HG02981 (cell line): ENCODE data around the gene ABCA12.

Experiments
- ATAC-seq: cut with Tn5 transposase; IDR thresholded peaks from one replicate; pipeline ENCODE4 v1.9.1; 2021; ENCODE audit warnings: mild to moderate bottlenecking, moderate library complexity; ENCODE audit not compliant: unreplicated experiment

ABCA12 gene

DNA sequence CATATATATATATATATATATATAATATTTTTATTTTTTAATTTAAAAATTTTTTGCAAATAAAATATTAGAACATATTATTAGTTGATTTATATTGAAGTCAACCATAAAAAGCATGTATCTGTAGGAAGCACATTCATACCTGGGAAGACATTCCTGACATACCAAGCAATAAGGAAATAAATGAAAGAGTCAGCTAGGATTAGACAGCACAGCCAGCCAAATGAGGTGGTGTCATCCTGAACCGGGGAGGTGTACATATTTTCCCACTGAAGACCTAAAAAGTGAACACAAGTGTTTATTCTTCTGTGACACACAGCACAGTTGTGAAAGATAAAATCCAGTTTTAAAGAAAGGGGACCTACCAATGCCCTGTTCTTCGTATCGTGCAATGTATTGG lies 149.2 kb downstream of the ABCA12 start:
- ATAC-seq = no peak

DNA sequence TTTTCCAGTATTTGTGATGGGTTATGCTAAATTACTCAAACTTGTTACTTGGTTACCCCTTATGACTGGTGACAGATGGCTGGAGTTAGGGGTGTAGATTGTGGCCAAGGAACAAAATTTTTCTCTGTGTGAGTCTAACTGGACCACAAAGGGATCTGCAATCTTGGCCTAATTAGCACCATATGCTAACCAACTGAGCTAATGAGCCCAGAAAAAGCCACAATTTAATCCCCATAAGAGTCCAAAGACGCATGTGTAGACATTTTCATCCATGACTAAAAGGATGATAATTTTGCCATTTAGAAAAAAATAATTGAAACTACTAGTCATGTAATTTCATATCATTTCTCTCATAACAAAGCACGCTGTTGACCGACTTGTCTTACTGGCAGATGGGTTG lies 151.2 kb downstream of the ABCA12 start:
- no peak for ATAC-seq

DNA sequence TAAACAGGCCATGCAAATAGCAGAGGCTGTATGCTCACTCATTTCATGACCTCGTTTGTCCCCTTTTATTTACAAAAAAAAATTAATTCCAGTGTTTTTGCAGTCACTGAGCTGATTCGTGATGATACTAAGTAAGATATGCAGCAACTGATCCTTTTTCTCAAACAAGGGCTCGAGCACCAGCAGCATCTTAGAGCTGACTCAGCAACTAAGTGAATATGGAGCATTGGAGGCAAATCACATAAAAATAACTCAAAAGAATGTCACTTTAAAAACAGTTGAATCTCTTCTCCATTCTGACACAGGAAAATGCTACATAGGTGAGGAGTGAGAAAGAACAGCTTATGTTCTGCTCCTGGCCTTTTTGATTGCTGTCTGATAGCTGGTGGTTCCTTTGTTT lies 152.8 kb downstream of the ABCA12 start:
- ATAC-seq = no peak

DNA sequence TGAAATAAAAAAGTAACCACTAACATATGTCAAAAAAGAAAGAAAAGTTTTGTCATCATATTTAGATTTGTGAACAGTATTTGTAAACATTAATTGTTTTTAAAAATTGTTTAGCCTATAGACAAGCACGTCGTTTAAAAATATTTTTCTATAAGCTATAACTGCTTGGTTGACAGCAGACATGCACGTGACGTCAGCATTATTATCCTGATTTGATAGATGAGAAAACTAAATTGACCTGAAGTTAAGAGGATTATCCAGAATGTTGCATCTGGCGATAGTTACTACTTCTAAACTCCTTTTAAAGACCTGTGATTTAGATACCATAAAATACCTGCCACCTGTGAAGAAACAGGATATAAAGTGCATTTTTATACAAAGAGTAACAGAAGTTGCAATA lies 172.0 kb downstream of the ABCA12 start:
- ATAC-seq = no peak

DNA sequence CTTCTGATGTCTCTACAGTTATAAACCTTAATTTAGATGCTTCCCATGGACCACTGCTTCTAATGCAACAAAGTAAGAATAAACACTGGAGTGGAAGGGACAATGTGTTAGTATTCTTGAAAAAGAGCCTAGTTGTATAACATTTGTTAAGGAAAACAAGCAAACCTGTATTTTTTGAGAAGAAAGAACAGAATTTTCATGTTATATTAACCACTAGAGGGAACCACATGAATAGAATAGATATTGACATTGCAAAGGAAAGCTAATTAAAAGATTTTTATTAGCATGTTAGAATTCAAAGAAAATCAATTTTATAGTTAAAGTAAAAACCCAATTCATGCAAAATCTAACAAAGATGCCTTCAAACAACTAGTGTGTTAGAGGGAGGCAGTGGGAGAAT lies 177.7 kb downstream of the ABCA12 start:
- no peak for ATAC-seq

DNA sequence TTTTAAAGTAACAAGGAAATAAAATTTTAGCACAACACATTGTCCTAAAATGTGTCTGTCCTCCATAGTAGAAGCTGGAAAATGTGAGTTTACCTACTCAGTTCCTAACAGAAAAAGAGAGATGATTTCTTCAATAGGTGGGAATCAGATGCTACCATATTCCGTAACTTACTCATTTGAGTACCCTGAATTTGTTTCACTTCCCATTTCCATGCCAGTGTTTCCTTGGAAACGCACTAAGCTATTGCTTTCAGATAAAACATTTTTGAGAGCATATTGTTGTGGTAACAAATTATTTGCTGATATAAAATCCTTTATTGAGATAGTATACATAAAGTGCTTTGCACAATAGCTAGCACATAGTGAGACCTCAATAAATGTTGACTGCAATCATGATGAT lies 191.5 kb downstream of the ABCA12 start:
- ATAC-seq = no peak

DNA sequence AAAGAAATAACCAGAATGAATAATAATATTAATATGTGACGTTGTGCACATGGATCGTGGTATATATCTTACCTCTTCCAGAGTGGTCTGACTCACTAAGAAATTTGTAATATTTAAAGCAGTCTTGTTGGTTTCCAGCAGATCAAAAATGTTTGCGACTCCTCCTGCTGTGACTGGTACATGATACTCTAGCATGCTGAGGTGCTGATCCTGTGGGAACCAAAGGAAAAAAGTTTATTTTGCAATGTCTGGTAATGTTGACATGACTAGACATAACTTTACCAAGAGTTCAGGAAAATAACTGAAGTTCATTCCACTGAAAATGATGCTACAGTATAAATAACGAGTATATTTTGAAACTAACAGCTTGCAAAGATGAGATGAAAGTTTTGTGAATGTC lies 204.4 kb downstream of the ABCA12 start:
- ATAC-seq = no peak

DNA sequence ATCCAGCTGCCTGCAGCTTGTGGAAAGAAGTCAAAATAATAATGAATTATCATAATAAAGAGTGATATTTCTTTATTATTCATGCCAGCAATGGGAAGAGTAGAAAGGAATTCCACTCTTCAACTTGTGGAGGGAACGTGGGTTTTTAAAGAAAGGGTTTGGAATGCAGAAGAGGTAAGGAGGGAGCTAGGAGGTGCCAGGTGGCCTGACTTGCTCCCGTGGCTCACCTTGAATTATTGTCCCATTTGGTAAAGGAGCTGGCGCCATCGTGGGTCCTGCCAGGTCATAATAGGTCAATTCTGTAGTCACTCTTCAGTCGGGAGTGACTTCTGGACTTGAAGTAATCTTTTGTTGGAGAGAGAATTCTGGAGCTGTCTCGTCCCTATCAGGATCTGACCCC lies 233.8 kb downstream of the ABCA12 start:
- ATAC-seq = no peak

DNA sequence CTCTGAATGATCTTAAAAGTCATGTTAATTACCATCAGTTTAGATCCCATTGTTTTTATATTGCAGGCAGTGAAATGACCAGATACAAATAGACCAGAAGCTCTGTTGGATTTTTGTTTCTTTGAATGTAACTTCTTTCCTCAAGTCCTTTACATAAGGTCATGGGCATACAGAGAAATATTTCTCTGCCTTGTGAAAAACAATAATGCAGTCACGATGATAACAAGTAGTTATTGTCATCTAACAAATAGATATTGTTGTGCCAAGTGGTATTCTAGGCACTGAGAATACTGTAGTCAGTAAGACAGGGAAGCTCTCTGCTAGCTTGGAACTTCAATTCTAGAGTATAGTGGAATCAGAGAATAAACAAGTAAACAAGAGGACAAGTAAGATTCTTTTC lies 234.2 kb downstream of the ABCA12 start:
- no peak for ATAC-seq

DNA sequence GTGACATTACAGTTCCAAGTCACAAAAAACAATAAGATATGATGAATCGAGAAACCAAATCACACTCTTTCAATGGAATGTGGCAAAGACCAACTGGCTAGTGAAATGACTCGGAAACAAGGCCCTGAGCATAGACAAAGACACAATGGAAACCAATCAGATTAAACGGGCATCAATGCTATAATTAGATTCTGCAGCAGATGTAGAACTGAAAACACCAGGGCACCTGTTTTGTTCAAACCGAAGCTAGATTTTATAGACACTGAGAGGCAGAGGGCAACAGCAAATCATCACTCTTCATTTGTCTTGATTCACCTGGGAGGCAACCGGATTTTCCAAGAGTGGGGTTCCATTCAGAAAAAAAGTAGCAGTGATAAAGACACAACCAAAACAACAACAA lies 236.1 kb downstream of the ABCA12 start:
- ATAC-seq = no peak

DNA sequence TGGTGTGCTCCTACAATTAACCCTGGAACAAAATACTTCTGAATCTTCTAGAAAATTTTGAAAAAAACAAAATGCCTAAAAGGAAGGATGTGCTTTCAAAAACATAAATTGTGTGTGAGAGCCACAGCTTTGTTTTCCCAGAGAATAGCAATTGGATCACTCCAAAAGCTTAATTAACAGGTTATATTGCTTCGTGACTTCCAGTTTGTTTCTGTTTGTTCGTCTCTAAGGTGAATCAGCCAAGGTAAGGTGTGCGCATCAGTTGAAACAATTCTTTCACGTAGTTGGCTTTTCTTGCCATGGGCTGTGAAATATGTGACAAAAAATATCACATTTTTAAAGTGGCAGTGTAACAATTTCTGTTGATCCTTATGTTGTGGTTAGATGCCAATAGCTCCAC lies 238.7 kb downstream of the ABCA12 start:
- no peak for ATAC-seq

DNA sequence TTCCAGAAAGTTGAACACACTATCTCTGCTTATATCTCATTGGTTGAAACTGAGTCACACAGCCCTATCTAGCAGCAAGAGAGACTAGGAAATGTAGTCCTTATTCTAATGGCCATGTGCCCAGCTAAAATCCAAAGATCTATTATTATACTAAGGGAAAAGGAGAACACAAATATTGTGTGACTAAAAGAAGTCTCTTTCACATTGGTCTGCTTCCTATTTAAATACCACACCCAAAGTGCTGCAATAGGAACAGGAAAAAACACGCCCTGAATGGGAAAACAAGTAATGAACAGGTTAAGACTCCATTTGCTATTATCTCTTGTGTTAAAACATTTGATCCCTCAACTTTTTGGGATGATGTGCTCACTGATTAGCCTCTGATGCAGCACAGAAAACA lies 242.2 kb downstream of the ABCA12 start:
- ATAC-seq = no peak

DNA sequence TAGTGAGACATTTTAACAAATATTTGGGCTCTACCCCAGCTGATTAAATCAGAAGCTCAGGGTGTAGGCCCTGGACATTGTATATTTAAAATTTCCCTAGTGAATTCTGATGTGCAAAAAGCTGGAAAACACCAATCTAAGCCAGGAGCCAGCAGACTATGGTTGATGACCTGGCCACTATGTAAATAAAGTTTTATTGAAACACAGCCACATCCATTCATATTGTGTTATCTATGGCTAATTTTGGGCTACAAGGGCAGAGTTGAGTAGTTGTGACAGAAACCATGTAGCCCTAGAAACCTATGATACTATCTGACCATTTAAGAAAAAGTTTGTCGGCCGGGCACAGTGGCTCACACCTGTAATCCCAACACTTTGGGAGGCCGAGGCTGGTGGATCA lies 243.0 kb downstream of the ABCA12 start:
- ATAC-seq = no peak

DNA sequence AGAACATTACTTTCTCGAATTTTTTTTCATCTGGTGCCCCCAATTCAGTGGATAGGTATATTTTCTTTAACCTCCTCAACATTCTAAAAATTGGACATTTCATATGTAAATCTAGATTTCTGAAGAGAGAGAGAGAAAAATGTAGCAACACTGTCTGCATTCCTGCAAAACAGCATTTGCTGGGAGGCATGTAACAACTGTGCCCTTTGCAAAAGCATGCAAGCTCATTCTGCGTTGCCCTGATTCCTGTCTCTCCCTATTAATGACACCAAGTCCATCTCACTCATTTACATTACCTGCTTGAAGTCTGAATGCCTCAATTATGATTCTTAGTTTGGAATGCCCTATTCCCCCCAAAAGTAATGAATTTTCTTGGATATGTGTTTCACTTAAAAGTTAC lies 249.1 kb downstream of the ABCA12 start:
- no peak for ATAC-seq

DNA sequence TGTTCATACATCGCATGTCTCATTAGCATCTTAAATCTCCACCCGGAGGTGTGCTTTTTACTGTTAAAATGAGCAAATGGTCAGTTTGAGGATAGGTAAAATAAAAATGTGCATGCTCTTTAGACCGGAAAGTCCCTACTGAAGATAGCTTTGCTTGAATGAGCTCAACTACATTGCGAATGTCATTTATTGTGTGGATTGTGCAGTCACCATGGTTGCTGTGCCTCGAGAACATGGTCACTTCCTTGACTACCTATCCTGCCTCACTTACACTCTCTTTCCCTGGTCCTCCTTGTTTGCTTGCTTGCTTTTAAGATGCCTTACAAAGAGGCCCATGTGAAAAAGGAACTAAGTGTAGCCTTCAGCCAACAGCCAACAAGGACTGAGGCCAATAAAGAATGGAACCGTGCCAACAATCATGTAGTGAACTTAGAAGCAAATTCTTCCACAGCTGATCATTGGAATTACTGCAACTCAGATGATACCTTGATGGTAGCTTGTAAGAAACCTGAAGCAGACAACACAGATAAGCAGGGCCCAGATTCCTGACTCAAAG lies 256.7 kb downstream of the ABCA12 start:
- no peak for ATAC-seq
